SK-N-SH (cell line): ENCODE results near the gene CYBRD1. TPM values are rescaled to one million over a fixed set of nuclear protein-coding genes. Genes with fewer than 3 reads are reported as not detected.

ENCODE experiments used
- CTCF ChIA-PET: fragments of 300-600, 350-600 bp; formaldehyde crosslinking; extraction: SDS; loops from one replicate; lab custom pipeline; 2021; lab: Yijun Ruan, JAX
- POLR2A ChIA-PET: fragments of 350-600 bp; sonication (Branson Sonifier 250); formaldehyde crosslinking; extraction: SDS; loops from one replicate; lab custom pipeline; 2020; ENCODE audit warnings: antibody characterized with exemption, inconsistent platforms; lab: Yijun Ruan, JAX
- DNase-seq: peaks from one replicate; pipeline ENCODE4 v3.0.0; 2012
- H2AFZ ChIP-seq: fragments of 200-600 bp; sonication (generic); 2 replicates; pipeline ENCODE4 v1.8.1; 2016; ENCODE audit warnings: antibody characterized with exemption, mild to moderate bottlenecking, low read depth
- H3F3A ChIP-seq: fragments of 200-600 bp; sonication (generic); replicated peaks from 2 replicates; pipeline ENCODE3; 2016; ENCODE audit warnings: antibody characterized with exemption, mild to moderate bottlenecking; ENCODE audit not compliant: insufficient read depth
- H3K27ac ChIP-seq, 2 experiments: fragments of 200-500 bp in 1 of 2; fragments of 200-600 bp in 1 of 2; sonication (Bioruptor generic) in 1 of 2; sonication (generic), shearing (Covaris generic) in 1 of 2; 2 replicates each; pipeline versions ENCODE4 v1.5.1 to v1.6.1; 2014 to 2016; ENCODE audit warnings: low read depth in 2 of 2, inconsistent platforms in 1 of 2, low read length in 1 of 2, mild to moderate bottlenecking in 1 of 2, mixed read lengths in 1 of 2
- H3K27me3 ChIP-seq: fragments of 200-600 bp; sonication (generic), shearing (Covaris generic); 2 replicates; pipeline ENCODE4 v1.6.1; 2016; ENCODE audit warnings: mixed run types; ENCODE audit not compliant: insufficient read depth
- H3K36me3 ChIP-seq, 2 experiments: fragments of 200-500 bp in 1 of 2; fragments of 200-600 bp in 1 of 2; sonication (Bioruptor generic) in 1 of 2; sonication (generic) in 1 of 2; replicated peaks in 1 of 2; 2 replicates each; pipeline versions ENCODE3 to v1.5.1; 2014 to 2016; ENCODE audit warnings: low read length in 1 of 2, mild to moderate bottlenecking in 1 of 2; ENCODE audit not compliant: insufficient read depth in 2 of 2, control insufficient read depth in 1 of 2
- H3K4me1 ChIP-seq, 2 experiments: fragments of 200-500 bp in 1 of 2; fragments of 200-600 bp in 1 of 2; sonication (Bioruptor generic) in 1 of 2; sonication (generic), shearing (Covaris generic) in 1 of 2; 2 replicates each; pipeline versions ENCODE4 v1.5.1 to v1.6.1; 2014 to 2016; ENCODE audit warnings: low read depth in 1 of 2, low read length in 1 of 2, mixed run types in 1 of 2; ENCODE audit not compliant: insufficient read depth in 2 of 2, control insufficient read depth in 1 of 2
- H3K4me2 ChIP-seq: fragments of 200-600 bp; sonication (generic), shearing (Covaris generic); 2 replicates; pipeline ENCODE4 v1.6.1; 2017; ENCODE audit warnings: mixed run types
- H3K4me3 ChIP-seq, 2 experiments: fragments of 200-500 bp in 1 of 2; fragments of 200-600 bp in 1 of 2; sonication (Bioruptor generic) in 1 of 2; sonication (generic), shearing (Covaris generic) in 1 of 2; 2 replicates each; pipeline versions ENCODE4 v1.5.1 to v1.8.1; 2014 to 2016; ENCODE audit warnings: low read depth in 2 of 2, inconsistent platforms in 1 of 2, low read length in 1 of 2, mild to moderate bottlenecking in 1 of 2, mixed read lengths in 1 of 2, moderate library complexity in 1 of 2
- H3K79me2 ChIP-seq: fragments of 200-600 bp; sonication (generic); 2 replicates; pipeline ENCODE4 v1.8.1; 2017; ENCODE audit warnings: mild to moderate bottlenecking; ENCODE audit not compliant: insufficient read depth
- H3K9ac ChIP-seq: fragments of 200-600 bp; sonication (generic); 2 replicates; pipeline ENCODE4 v1.6.1; 2017; ENCODE audit warnings: mixed run types
- H3K9me2 ChIP-seq: fragments of 200-600 bp; sonication (generic); 2 replicates; pipeline ENCODE4 v1.6.1; 2017; ENCODE audit warnings: mixed run types
- H3K9me3 ChIP-seq: fragments of 200-600 bp; sonication (generic); 2 replicates; pipeline ENCODE4 v1.6.1; 2017; ENCODE audit warnings: mixed run types, mild to moderate bottlenecking, moderate library complexity
- H4K20me1 ChIP-seq: fragments of 200-600 bp; sonication (generic); 2 replicates; pipeline ENCODE4 v1.6.1; 2017; ENCODE audit warnings: mild to moderate bottlenecking, mixed run types; ENCODE audit not compliant: insufficient read depth
- CHD2 ChIP-seq: fragments of 150-350 bp; IDR thresholded peaks from 2 replicates; pipeline ENCODE4 v1.6.1; 2018; ENCODE audit warnings: low read length; ENCODE audit not compliant: partially characterized antibody
- EZH2phosphoT487 ChIP-seq: fragments of 200-600 bp; sonication (generic); IDR thresholded peaks from 2 replicates; pipeline ENCODE4 v1.6.1; 2017; ENCODE audit warnings: low read depth, mixed run types, mild to moderate bottlenecking, antibody characterized with exemption, moderate library complexity, borderline replicate concordance
- FOSL2 ChIP-seq: IDR thresholded peaks from 2 replicates; pipeline ENCODE4 v1.4.0; 2012; ENCODE audit warnings: low read depth, mild to moderate bottlenecking, moderate library complexity, borderline replicate concordance
- FOXJ3 ChIP-seq: sonication (generic); formaldehyde crosslinking; IDR thresholded peaks from 2 replicates; pipeline ENCODE4 v1.5.1; 2020; ENCODE audit warnings: mild to moderate bottlenecking, missing genetic modification reagents
- FOXM1 ChIP-seq: IDR thresholded peaks from 2 replicates; pipeline ENCODE4 v1.4.0; 2012; ENCODE audit warnings: low read depth, mild to moderate bottlenecking
- JUND ChIP-seq: IDR thresholded peaks from 2 replicates; pipeline ENCODE4 v1.4.0; 2012
- MEF2A ChIP-seq: IDR thresholded peaks from 2 replicates; pipeline ENCODE4 v1.4.0; 2012; ENCODE audit warnings: low read depth, borderline replicate concordance
- NFIC ChIP-seq: IDR thresholded peaks from 2 replicates; pipeline ENCODE4 v1.4.0; 2012; ENCODE audit warnings: borderline replicate concordance
- POLR2AphosphoS5 ChIP-seq: IDR thresholded peaks from 2 replicates; pipeline ENCODE4 v1.6.1; 2012; ENCODE audit warnings: low read depth, low read length
- RAD21 ChIP-seq: IDR thresholded peaks from 2 replicates; pipeline ENCODE4 v1.6.1; 2012; ENCODE audit warnings: mild to moderate bottlenecking, low read length
- RCOR1 ChIP-seq: fragments of 150-350 bp; IDR thresholded peaks from 2 replicates; pipeline ENCODE4 v1.6.1; 2017; ENCODE audit warnings: antibody characterized with exemption, low read length
- RFX5 ChIP-seq: IDR thresholded peaks from 2 replicates; pipeline ENCODE4 v1.6.1; 2012; ENCODE audit warnings: mild to moderate bottlenecking, improper control_type of control experiment, low read length
- RXRA ChIP-seq: IDR thresholded peaks from 2 replicates; pipeline ENCODE4 v1.4.0; 2012; ENCODE audit warnings: low read depth, mild to moderate bottlenecking, borderline replicate concordance
- SIN3A ChIP-seq: IDR thresholded peaks from 2 replicates; pipeline ENCODE4 v1.6.1; 2012; ENCODE audit warnings: low read depth, mild to moderate bottlenecking, low read length, moderate library complexity, borderline replicate concordance
- SMC3 ChIP-seq: IDR thresholded peaks from 2 replicates; pipeline ENCODE4 v1.6.1; 2012; ENCODE audit warnings: low read depth, low read length, improper control_type of control experiment
- TAF1 ChIP-seq: IDR thresholded peaks from 2 replicates; pipeline ENCODE4 v1.6.1; 2012; ENCODE audit warnings: low read depth, mild to moderate bottlenecking, low read length, moderate library complexity, borderline replicate concordance
- TEAD4 ChIP-seq: IDR thresholded peaks from 2 replicates; pipeline ENCODE4 v1.4.0; 2012; ENCODE audit warnings: mild to moderate bottlenecking, borderline replicate concordance; ENCODE audit not compliant: insufficient read depth
- YY1 ChIP-seq: IDR thresholded peaks from 2 replicates; pipeline ENCODE4 v1.4.0; 2012; ENCODE audit warnings: low read depth, mild to moderate bottlenecking
- WGBS: methylation state at CpG from one replicate; pipeline ENCODE4 v1.1.6; 2017; ENCODE audit warnings: low lambda C conversion rate; 5-methylcytosine and 5-hydroxymethylcytosine counted together
- polyA plus RNA-seq, 3 experiments: library from polyadenylated mRNA; depleted of rRNA; stranded (reverse); fragments of >200 nt; gene quantifications; 2 replicates each; pipeline ENCODE4 v1.2.3, GENCODE V29; 2012
- TF ChIP-seq, protein P1 (sequence below): IDR thresholded peaks from 2 replicates; pipeline ENCODE4 v1.6.1; 2012; ENCODE audit warnings: mild to moderate bottlenecking, low read depth, low read length, moderate library complexity
- TF ChIP-seq, protein P2 (sequence below): IDR thresholded peaks from 2 replicates; pipeline ENCODE4 v1.4.0; 2012; ENCODE audit warnings: low read depth, borderline replicate concordance

Gene CYBRD1
- polyA plus RNA-seq, 1 of the 3 experiments (the other 2 are of a cell fraction), result 21.1 TPM

DNA sequence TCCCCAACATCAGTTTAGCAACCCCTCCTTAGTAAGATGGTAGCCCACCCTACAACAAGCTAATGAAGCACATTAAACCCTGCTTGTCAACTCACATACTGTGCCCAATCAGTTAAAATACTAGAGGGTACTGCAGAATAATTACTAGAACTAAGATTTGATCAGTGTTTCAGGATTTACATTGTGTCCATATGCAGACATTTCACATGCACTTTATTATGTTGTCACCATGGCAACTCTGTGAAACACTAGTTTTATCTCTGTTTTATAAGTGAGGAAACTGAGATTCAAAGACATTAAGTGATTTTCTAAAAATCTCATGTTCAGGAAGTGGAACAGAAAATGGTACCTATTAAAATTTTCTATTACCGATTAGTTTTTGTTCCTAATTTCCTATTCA, 61.7 kb downstream of the CYBRD1 start:
- Histone ChIP-seq H3K79me2 (no peaks in the 10 kb centered on the region), H3K27me3 (no peaks in the 10 kb centered on the region), H3K4me1 (no peaks in the 10 kb centered on the region), H2AFZ (no peak overlapping the region), H3K4me2 (no peak overlapping the region), H3K27ac (no peak overlapping the region), H3K9ac (no peak overlapping the region), H3K4me3 (no peak overlapping the region), H3K9me2 (no peaks in the 10 kb centered on the region), H3F3A (no peaks in the 10 kb centered on the region), H3K36me3 (no peaks in the 10 kb centered on the region), H4K20me1 (no peaks in the 10 kb centered on the region), H3K9me3 (no peaks in the 10 kb centered on the region)
- WGBS, result 5% methylated on average over 1 of the region's 1 CpG
- ChIA-PET CTCF (interaction anchor here (0.9 to 1.6 kb wide), 2 partner anchors 10 to 18 kb away, joined by 3 to 5 read pairs; no protein-coding TSS in a partner anchor), POLR2A (no interaction called here)
- TF ChIP-seq POLR2AphosphoS5 (no peak), FOXJ3 (CRISPR knock-in tag) (no peak), EZH2phosphoT487 (no peak), MEF2A (no peak), SIN3A (no peak), FOSL2 (no peak), RXRA (no peak), RFX5 (no peak), CHD2 (no peak), SMC3 (no peak), NFIC (no peak)
- TF ChIP-seq, protein P1, sequence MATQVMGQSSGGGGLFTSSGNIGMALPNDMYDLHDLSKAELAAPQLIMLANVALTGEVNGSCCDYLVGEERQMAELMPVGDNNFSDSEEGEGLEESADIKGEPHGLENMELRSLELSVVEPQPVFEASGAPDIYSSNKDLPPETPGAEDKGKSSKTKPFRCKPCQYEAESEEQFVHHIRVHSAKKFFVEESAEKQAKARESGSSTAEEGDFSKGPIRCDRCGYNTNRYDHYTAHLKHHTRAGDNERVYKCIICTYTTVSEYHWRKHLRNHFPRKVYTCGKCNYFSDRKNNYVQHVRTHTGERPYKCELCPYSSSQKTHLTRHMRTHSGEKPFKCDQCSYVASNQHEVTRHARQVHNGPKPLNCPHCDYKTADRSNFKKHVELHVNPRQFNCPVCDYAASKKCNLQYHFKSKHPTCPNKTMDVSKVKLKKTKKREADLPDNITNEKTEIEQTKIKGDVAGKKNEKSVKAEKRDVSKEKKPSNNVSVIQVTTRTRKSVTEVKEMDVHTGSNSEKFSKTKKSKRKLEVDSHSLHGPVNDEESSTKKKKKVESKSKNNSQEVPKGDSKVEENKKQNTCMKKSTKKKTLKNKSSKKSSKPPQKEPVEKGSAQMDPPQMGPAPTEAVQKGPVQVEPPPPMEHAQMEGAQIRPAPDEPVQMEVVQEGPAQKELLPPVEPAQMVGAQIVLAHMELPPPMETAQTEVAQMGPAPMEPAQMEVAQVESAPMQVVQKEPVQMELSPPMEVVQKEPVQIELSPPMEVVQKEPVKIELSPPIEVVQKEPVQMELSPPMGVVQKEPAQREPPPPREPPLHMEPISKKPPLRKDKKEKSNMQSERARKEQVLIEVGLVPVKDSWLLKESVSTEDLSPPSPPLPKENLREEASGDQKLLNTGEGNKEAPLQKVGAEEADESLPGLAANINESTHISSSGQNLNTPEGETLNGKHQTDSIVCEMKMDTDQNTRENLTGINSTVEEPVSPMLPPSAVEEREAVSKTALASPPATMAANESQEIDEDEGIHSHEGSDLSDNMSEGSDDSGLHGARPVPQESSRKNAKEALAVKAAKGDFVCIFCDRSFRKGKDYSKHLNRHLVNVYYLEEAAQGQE, result no peak
- DNase-seq, result peak; percentile 35

DNA sequence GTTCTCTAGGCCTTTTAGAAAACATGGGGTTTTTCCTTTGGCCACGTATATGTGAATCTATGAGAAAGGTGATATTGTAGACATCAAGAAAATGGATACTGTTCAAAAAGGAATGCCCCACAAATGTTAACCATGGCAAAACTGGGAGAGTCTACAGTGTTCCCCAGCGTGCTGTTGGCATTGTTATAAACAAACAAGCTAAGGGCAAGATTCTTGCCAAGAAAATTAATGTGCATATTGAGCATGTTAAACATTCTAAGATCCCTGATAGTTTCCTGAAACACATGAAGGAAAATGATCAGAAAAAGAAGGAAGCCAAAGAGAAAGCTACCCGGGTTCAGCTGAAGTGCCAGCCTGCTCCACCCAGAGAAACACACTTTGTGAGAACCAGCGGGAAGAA, 64.9 kb downstream of the CYBRD1 start:
- no peaks in the 10 kb centered on the region for H4K20me1 ChIP-seq
- H3K4me2 ChIP-seq, result no peak overlapping the region
- no peaks in the 10 kb centered on the region for H3K79me2 ChIP-seq
- POLR2A ChIA-PET, result no interaction called here
- no peaks in the 10 kb centered on the region for H3K4me1 ChIP-seq
- no peak overlapping the region for H3K9ac ChIP-seq
- H2AFZ ChIP-seq, result no peak overlapping the region
- no peaks in the 10 kb centered on the region for H3K27me3 ChIP-seq
- no peak overlapping the region for H3K27ac ChIP-seq
- 80% methylated on average over 4 of the region's 4 CpGs for WGBS
- no peaks in the 10 kb centered on the region for H3K9me2 ChIP-seq
- no peaks in the 10 kb centered on the region for H3F3A ChIP-seq
- DNase-seq, result no peak
- H3K4me3 ChIP-seq, result no peak overlapping the region
- TF ChIP-seq SIN3A, result no peak
- TF ChIP-seq TEAD4, result no peak
- TF ChIP-seq MEF2A, result no peak
- TF ChIP-seq RFX5, result no peak
- TF ChIP-seq FOSL2, result no peak
- TF ChIP-seq FOXJ3 (CRISPR knock-in tag), result no peak
- TF ChIP-seq TAF1, result no peak
- TF ChIP-seq RXRA, result no peak
- TF ChIP-seq YY1, result no peak
- TF ChIP-seq RCOR1, result no peak
- TF ChIP-seq FOXM1, result no peak
- TF ChIP-seq, protein P2, sequence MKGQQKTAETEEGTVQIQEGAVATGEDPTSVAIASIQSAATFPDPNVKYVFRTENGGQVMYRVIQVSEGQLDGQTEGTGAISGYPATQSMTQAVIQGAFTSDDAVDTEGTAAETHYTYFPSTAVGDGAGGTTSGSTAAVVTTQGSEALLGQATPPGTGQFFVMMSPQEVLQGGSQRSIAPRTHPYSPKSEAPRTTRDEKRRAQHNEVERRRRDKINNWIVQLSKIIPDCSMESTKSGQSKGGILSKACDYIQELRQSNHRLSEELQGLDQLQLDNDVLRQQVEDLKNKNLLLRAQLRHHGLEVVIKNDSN, result no peak
- TF ChIP-seq, protein P1, result no peak
- no peak for TF ChIP-seq RAD21
- no peak for TF ChIP-seq JUND
- TF ChIP-seq SMC3, result no peak
- H3K9me3 ChIP-seq, result no peaks in the 10 kb centered on the region
- CTCF ChIA-PET, result interaction anchor here (0.8 to 3.7 kb wide), 4 partner anchors 11 to 540 kb away, joined by 3 to 20 read pairs (median 6); partner anchors contain the start of gene DLX2
- H3K36me3 ChIP-seq, result no peaks in the 10 kb centered on the region
